ENCODE results near the gene HES6.

DNA sequence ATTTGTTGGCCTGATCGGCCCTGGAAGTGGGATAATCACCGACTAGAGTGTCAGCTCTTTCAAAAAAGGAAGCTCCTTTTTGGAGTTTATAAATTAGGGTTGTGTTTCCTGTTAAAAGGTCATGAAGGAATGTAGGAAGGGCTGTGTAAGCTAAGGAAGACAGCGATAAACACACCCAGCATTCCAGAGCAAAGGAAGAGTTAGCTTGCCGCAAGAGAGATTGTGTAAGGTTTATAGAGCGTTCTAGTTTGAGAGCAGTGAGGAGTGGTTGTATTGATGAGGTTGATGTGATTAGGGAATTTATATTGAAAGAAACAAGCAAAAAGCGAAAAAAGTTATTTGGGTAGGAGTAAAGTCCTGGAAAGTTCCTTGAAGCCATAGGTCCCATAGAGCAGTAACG, 32.8 kb downstream of the HES6 start:
- no peak for TF ChIP-seq CTCF (optimal IDR thresholded peaks at IDR 0.05 in 1 of 3, IDR thresholded peaks at IDR 0.05 in 1 of 3, conservative IDR thresholded peaks at IDR 0.05 in 1 of 3; ENCODE audit: extremely low read depth in 1 of 3, insufficient read depth in 2 of 3, low read length in 3 of 3)
- no peak for TF ChIP-seq EZH2 (IDR thresholded peaks at IDR 0.05; ENCODE audit: low read length)

Measured in keratinocyte (primary cell).